ENCODE results near the gene DNAJC15.

Gene DNAJC15

GRCh38 chr13:43124490-43124889 lies 101.1 kb downstream of the DNAJC15 start:
- DNase-seq (ENCODE audit: low read depth in 3 of 3, low spot score in 1 of 3), result no peak

GRCh38 chr13:43126420-43126819 lies 103.0 kb downstream of the DNAJC15 start:
- DNase-seq (ENCODE audit: low read depth in 3 of 3, low spot score in 1 of 3), result no peak

- no peak for DNase-seq (ENCODE audit: low read depth in 3 of 3, low spot score in 1 of 3)
Measured at GRCh38 chr13:43127103-43127798, 103.9 kb downstream of the DNAJC15 start.

- no peak for DNase-seq (ENCODE audit: low read depth in 3 of 3, low spot score in 1 of 3)
Measured at GRCh38 chr13:43127827-43128226, 104.4 kb downstream of the DNAJC15 start.

- DNase-seq (ENCODE audit: low read depth in 3 of 3, low spot score in 1 of 3), result no peak
Measured at GRCh38 chr13:43128504-43128961, 105.1 kb downstream of the DNAJC15 start.

- no peak for DNase-seq (ENCODE audit: low read depth in 3 of 3, low spot score in 1 of 3)
Measured at GRCh38 chr13:43129066-43129465, 105.7 kb downstream of the DNAJC15 start.

- no peak for DNase-seq (ENCODE audit: low read depth in 3 of 3, low spot score in 1 of 3)
Measured at GRCh38 chr13:43129511-43130110, 106.2 kb downstream of the DNAJC15 start.

- no peak for DNase-seq (ENCODE audit: low read depth in 3 of 3, low spot score in 1 of 3)
Measured at GRCh38 chr13:43132257-43132656, 108.9 kb downstream of the DNAJC15 start.

- DNase-seq (ENCODE audit: low read depth in 3 of 3, low spot score in 1 of 3), result no peak
Measured at GRCh38 chr13:43132911-43133310, 109.5 kb downstream of the DNAJC15 start.

GRCh38 chr13:43133792-43134191 lies 110.4 kb downstream of the DNAJC15 start:
- no peak for DNase-seq (ENCODE audit: low read depth in 3 of 3, low spot score in 1 of 3)

- no peak for DNase-seq (ENCODE audit: low read depth in 3 of 3, low spot score in 1 of 3)
Measured at GRCh38 chr13:43134868-43135267, 111.5 kb downstream of the DNAJC15 start.

- DNase-seq (ENCODE audit: low read depth in 3 of 3, low spot score in 1 of 3), result no peak
Measured at GRCh38 chr13:43135516-43135915, 112.1 kb downstream of the DNAJC15 start.

GRCh38 chr13:43136920-43137575 lies 113.7 kb downstream of the DNAJC15 start:
- no peak for DNase-seq (ENCODE audit: low read depth in 3 of 3, low spot score in 1 of 3)

GRCh38 chr13:43139211-43139610 lies 115.8 kb downstream of the DNAJC15 start:
- DNase-seq (ENCODE audit: low read depth in 3 of 3, low spot score in 1 of 3), result no peak

GRCh38 chr13:43139921-43140320 lies 116.5 kb downstream of the DNAJC15 start:
- no peak for DNase-seq (ENCODE audit: low read depth in 3 of 3, low spot score in 1 of 3)

GRCh38 chr13:43140985-43141384 lies 117.6 kb downstream of the DNAJC15 start:
- DNase-seq (ENCODE audit: low read depth in 3 of 3, low spot score in 1 of 3), result no peak

- DNase-seq (ENCODE audit: low read depth in 3 of 3, low spot score in 1 of 3), result no peak
Measured at GRCh38 chr13:43141685-43142084, 118.3 kb downstream of the DNAJC15 start.

GRCh38 chr13:43143591-43143990 lies 120.2 kb downstream of the DNAJC15 start:
- DNase-seq (ENCODE audit: low read depth in 3 of 3, low spot score in 1 of 3), result no peak

GRCh38 chr13:43145534-43146196 lies 122.3 kb downstream of the DNAJC15 start:
- DNase-seq (ENCODE audit: low read depth in 3 of 3, low spot score in 1 of 3), result no peak

- DNase-seq (ENCODE audit: low read depth in 3 of 3, low spot score in 1 of 3), result no peak
Measured at GRCh38 chr13:43146400-43146799, 123.0 kb downstream of the DNAJC15 start.

GRCh38 chr13:43150369-43151207 lies 127.2 kb downstream of the DNAJC15 start:
- DNase-seq (ENCODE audit: low read depth in 3 of 3, low spot score in 1 of 3), result no peak

Measured in stimulated activated CD4-positive, alpha-beta T cell treated with anti-CD3 and anti-CD28 coated beads, TNF-alpha, amount 100 ng/mL, for 1 hour (primary cell).